Testis (tissue), 2 donors: ENCODE results near the gene RTL10.

Source experiments
- CTCF ChIP-seq, 3 experiments: fragments of 450-650 bp in 2 of 3; fragments of 200-600 bp in 1 of 3; sonication (generic) in 1 of 3; IDR thresholded peaks; one replicate each; pipeline ENCODE4 v1.5.1; 2016 to 2019; ENCODE audit warnings: antibody characterized with exemption in 3 of 3, mild to moderate bottlenecking in 2 of 3, moderate library complexity in 1 of 3
- POLR2A ChIP-seq: fragments of 450-650 bp; IDR thresholded peaks from one replicate; pipeline ENCODE4 v1.6.1; 2017; ENCODE audit warnings: antibody characterized with exemption, mild to moderate bottlenecking, moderate library complexity

- TF ChIP-seq CTCF (IDR thresholded peaks at IDR 0.05), result no peak
- TF ChIP-seq POLR2A, result no peak
These were observed 36.1 kb downstream of the RTL10 start for GRCh38 chr22:19818324-19819207.
